Gastrocnemius medialis (tissue), 4 donors: ENCODE data around the gene GSTM2. TPM values are rescaled to one million over a fixed set of nuclear protein-coding genes. Genes with fewer than 3 reads are reported as not detected.
A peak's percentile ranks its signal among the peaks of the same experiment; 100 is the strongest.

Source experiments
- ATAC-seq, 2 donors: fragments of 150-250 bp; one replicate each; pipeline ENCODE4 v1.9.1; 2016
- DNase-seq, 2 donors: peaks; one replicate each; pipeline ENCODE4 v3.0.0-alpha.2; 2019
- H3K27ac ChIP-seq, 4 donors: fragments of 200-600 bp; sonication (generic); 1 replicate in 1 of 4; 2 replicates in 3 of 4; pipeline ENCODE4 v1.5.1; 2016 to 2018; ENCODE audit warnings: mild to moderate bottlenecking in 2 of 4, moderate library complexity in 1 of 4
- H3K27me3 ChIP-seq, 3 donors: fragments of 200-600 bp; sonication (generic) in 2 of 3; 1 replicate in 1 of 3; 2 replicates in 2 of 3; pipeline versions ENCODE4 v1.5.1 to v1.6.0; 2016 to 2019; ENCODE audit warnings: mild to moderate bottlenecking in 1 of 3, moderate library complexity in 1 of 3
- H3K36me3 ChIP-seq, 2 donors: fragments of 200-600 bp; sonication (generic) in 1 of 2; one replicate each; pipeline ENCODE4 v1.5.1; 2017 to 2018
- H3K4me1 ChIP-seq, 2 donors: fragments of 200-600 bp; sonication (generic) in 1 of 2; one replicate each; pipeline ENCODE4 v1.5.1; 2016 to 2017; ENCODE audit warnings: mild to moderate bottlenecking in 2 of 2
- H3K4me3 ChIP-seq, 4 donors: fragments of 200-600 bp; sonication (generic) in 3 of 4; 1 replicate in 1 of 4; 2 replicates in 3 of 4; pipeline ENCODE4 v1.5.1; 2016 to 2019; ENCODE audit warnings: mild to moderate bottlenecking in 2 of 4
- H3K9me3 ChIP-seq, 3 donors: fragments of 200-600 bp; sonication (generic) in 2 of 3; 1 replicate in 1 of 3; 2 replicates in 2 of 3; pipeline ENCODE4 v1.5.1; 2016 to 2019
- POLR2A ChIP-seq, 2 donors: fragments of 450-650 bp; IDR thresholded peaks; one replicate each; pipeline ENCODE4 v1.6.1; 2017; ENCODE audit warnings: antibody characterized with exemption in 2 of 2, mild to moderate bottlenecking in 2 of 2, moderate library complexity in 2 of 2
- in situ Hi-C, 4 donors: fragments of 200-750 bp; cut with MboI; loops; one replicate each; pipeline versions ENCODE4 v1.15.0 to v1.8.0; 2017; ENCODE audit warnings: low sequenced_read_pairs in 4 of 4
- intact Hi-C: fragments of 100-400 bp; cut with DNase I; formaldehyde crosslinking; loops from one replicate; pipeline ENCODE4 v1.15.1; 2023; ENCODE audit warnings: low total_unique reads
- total RNA-seq, 4 donors: library from RNA; depleted of rRNA; stranded (reverse); fragments of >200 nt; gene quantifications; one replicate each; pipeline versions ENCODE4 v1.1.0 to v1.2.3, GENCODE V29; 2016
- TF ChIP-seq, protein P1 (sequence below), 5 experiments: fragments of 450-650 bp in 3 of 5; fragments of 200-600 bp in 2 of 5; sonication (generic) in 2 of 5; IDR thresholded peaks in 4 of 5; conservative IDR thresholded peaks in 1 of 5; 1 replicate in 4 of 5; 2 replicates in 1 of 5; pipeline ENCODE4 v1.5.1; 2016 to 2019; ENCODE audit warnings: antibody characterized with exemption in 5 of 5, mild to moderate bottlenecking in 3 of 5, moderate library complexity in 3 of 5

Gene GSTM2
- total RNA-seq, 4 donors from 2014 or later, result 29.2 to 41.4 (median 39.0) TPM

GRCh38 chr1:109629372-109630030 lies 38.4 kb upstream of the GSTM2 start:
- Histone ChIP-seq H3K9me3 (no peaks in the 10 kb centered on the region), H3K4me1 (no peaks in the 10 kb centered on the region), H3K36me3 (peaks cover 0 to 28% of the 10 kb centered on the region in 2 donors), H3K27ac (no peak overlapping the region), H3K27me3 (no peaks in the 10 kb centered on the region), H3K4me3 (no peak overlapping the region)
- TF ChIP-seq, protein P1, sequence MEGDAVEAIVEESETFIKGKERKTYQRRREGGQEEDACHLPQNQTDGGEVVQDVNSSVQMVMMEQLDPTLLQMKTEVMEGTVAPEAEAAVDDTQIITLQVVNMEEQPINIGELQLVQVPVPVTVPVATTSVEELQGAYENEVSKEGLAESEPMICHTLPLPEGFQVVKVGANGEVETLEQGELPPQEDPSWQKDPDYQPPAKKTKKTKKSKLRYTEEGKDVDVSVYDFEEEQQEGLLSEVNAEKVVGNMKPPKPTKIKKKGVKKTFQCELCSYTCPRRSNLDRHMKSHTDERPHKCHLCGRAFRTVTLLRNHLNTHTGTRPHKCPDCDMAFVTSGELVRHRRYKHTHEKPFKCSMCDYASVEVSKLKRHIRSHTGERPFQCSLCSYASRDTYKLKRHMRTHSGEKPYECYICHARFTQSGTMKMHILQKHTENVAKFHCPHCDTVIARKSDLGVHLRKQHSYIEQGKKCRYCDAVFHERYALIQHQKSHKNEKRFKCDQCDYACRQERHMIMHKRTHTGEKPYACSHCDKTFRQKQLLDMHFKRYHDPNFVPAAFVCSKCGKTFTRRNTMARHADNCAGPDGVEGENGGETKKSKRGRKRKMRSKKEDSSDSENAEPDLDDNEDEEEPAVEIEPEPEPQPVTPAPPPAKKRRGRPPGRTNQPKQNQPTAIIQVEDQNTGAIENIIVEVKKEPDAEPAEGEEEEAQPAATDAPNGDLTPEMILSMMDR (IDR thresholded peaks at IDR 0.05 in 4 of 5, conservative IDR thresholded peaks at IDR 0.05 in 1 of 5), result no peak
- TF ChIP-seq POLR2A (IDR thresholded peaks at IDR 0.05), result no peak
- ATAC-seq, result no peak
- no peak for DNase-seq
- in situ Hi-C loops (loop anchor here (10.0 kb wide), 2 partner anchors 85 to 355 kb away; partner anchors contain the start of genes GNAI3 (in 3 of the 4) and AHCYL1 (in 2 of the 4)), intact Hi-C loops (no loop called here)

DNA sequence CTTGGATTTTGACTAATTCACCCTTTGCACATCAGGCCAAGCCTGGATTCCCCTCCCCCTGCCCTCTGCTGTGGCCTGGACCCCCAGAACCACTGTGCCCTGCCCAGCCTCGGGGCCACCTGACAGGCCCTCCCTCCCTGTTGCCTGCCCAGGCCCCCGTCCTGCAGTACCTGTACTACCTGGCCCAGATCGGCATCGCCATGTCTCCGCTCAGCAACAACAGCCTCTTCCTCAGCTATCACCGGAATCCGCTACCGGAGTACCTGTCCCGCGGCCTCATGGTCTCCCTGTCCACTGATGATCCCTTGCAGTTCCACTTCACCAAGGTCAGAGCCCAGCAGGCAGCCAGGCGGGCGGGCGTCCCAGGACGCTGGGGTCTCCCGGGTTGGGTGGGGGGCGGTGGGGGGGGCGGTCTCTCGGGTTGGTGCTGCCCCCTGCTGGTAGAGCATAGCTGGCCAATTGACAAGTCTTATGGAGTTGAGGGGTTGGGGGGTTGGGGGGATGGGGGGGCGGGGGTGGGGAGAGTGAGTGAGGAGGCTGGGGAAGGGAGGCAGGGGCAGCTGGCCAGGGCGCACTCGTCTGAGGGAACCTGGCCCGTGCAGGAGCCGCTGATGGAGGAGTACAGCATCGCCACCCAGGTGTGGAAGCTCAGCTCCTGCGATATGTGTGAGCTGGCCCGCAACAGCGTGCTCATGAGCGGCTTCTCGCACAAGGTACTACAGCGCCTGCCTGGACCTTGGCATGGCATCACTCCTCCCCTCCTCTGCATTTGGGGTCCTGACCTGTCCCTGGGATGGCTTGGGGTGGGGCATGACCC lies 37.6 kb upstream of the GSTM2 start:
- Histone ChIP-seq H3K4me3 (no peak overlapping the region), H3K36me3 (peaks cover 0 to 28% of the 10 kb centered on the region in 2 donors), H3K27me3 (no peaks in the 10 kb centered on the region), H3K27ac (no peak overlapping the region), H3K4me1 (no peaks in the 10 kb centered on the region), H3K9me3 (no peaks in the 10 kb centered on the region)
- no peak for TF ChIP-seq POLR2A (IDR thresholded peaks at IDR 0.05)
- TF ChIP-seq, protein P1 (IDR thresholded peaks at IDR 0.05 in 4 of 5, conservative IDR thresholded peaks at IDR 0.05 in 1 of 5), result peak in 2 of 5 experiments; percentile 28 to 55
- ATAC-seq, result no peak
- in situ Hi-C loops (loop anchor here in 1 of 4 donors (10.0 kb wide), 1 partner anchor 355 kb away; the partner anchor contains the start of gene AHCYL1), intact Hi-C loops (no loop called here)
- DNase-seq, result no peak

GRCh38 chr1:109630898-109631512 lies 36.9 kb upstream of the GSTM2 start:
- Histone ChIP-seq H3K4me1 (peaks cover 0 to 3% of the 10 kb centered on the region in 2 donors), H3K9me3 (no peaks in the 10 kb centered on the region), H3K36me3 (peaks cover 0 to 28% of the 10 kb centered on the region in 2 donors), H3K27me3 (no peaks in the 10 kb centered on the region), H3K4me3 (no peak overlapping the region), H3K27ac (no peak overlapping the region)
- TF ChIP-seq, protein P1 (IDR thresholded peaks at IDR 0.05 in 4 of 5, conservative IDR thresholded peaks at IDR 0.05 in 1 of 5), result no peak
- TF ChIP-seq POLR2A (IDR thresholded peaks at IDR 0.05), result no peak
- in situ Hi-C loops, result loop anchor here in 1 of 4 donors (10.0 kb wide), 1 partner anchor 354 kb away; the partner anchor contains the start of gene AHCYL1
- ATAC-seq (no peak), DNase-seq (no peak)
- intact Hi-C loops, result no loop called here

- H3K36me3 ChIP-seq, result peaks cover 0 to 26% of the 10 kb centered on the region in 2 donors
- H3K4me1 ChIP-seq, result peaks cover 4 to 10% of the 10 kb centered on the region in 2 donors
- TF ChIP-seq POLR2A (IDR thresholded peaks at IDR 0.05), result no peak
- TF ChIP-seq, protein P1 (IDR thresholded peaks at IDR 0.05 in 4 of 5, conservative IDR thresholded peaks at IDR 0.05 in 1 of 5), result no peak
- H3K9me3 ChIP-seq, result no peaks in the 10 kb centered on the region
- no peak for DNase-seq
- in situ Hi-C loops (loop anchor here in 1 of 4 donors (10.0 kb wide), 1 partner anchor 353 kb away; the partner anchor contains the start of gene AHCYL1), intact Hi-C loops (no loop called here)
- peak in 1 of 2 donors; percentile 26 for ATAC-seq
- H3K4me3 ChIP-seq, result no peak overlapping the region
- H3K27ac ChIP-seq, result no peak overlapping the region
- H3K27me3 ChIP-seq, result no peaks in the 10 kb centered on the region
Measured at GRCh38 chr1:109631513-109632505, 36.0 kb upstream of the GSTM2 start.
